ENCODE data around the gene SNRNP200.
"Not testable (repeated sequence)": the region's sequence is repeated elsewhere in the genome, so short reads cannot be mapped to it uniquely, and the experiment has no call there.

The SNRNP200 gene

GRCh38 chr2:96324721-96325040 is 19.3 kb upstream of the SNRNP200 start:
- DNase-seq: no peak

GRCh38 chr2:96323849-96324248 is 18.5 kb upstream of the SNRNP200 start:
- no peak for DNase-seq

GRCh38 chr2:96320728-96321622 is 15.6 kb upstream of the SNRNP200 start:
- DNase-seq: peak; percentile 6

GRCh38 chr2:96320326-96320725 is 15.0 kb upstream of the SNRNP200 start:
- no peak for DNase-seq

GRCh38 chr2:96319396-96319795 is 14.1 kb upstream of the SNRNP200 start:
- no peak for DNase-seq

GRCh38 chr2:96318723-96319122 is 13.4 kb upstream of the SNRNP200 start:
- no peak for DNase-seq

- DNase-seq: no peak
Observed at GRCh38 chr2:96317584-96317997, 12.2 kb upstream of the SNRNP200 start.

GRCh38 chr2:96316999-96317398 is 11.7 kb upstream of the SNRNP200 start:
- no peak for DNase-seq

GRCh38 chr2:96315400-96316071 is 10.2 kb upstream of the SNRNP200 start:
- peak; percentile 3 for DNase-seq

- no peak for DNase-seq
Observed at GRCh38 chr2:96315005-96315399, 9.7 kb upstream of the SNRNP200 start.

GRCh38 chr2:96308248-96308647 is 2.9 kb upstream of the SNRNP200 start:
- DNase-seq: no peak

- DNase-seq: no peak
Observed at GRCh38 chr2:96306370-96306769, 1.0 kb upstream of the SNRNP200 start.

- no peak for DNase-seq
Observed at GRCh38 chr2:96305979-96306308, 598 bp upstream of the SNRNP200 start.

- DNase-seq: no peak
Observed at GRCh38 chr2:96304606-96305005, 740 bp downstream of the SNRNP200 start.

- DNase-seq: no peak
Observed at GRCh38 chr2:96301865-96302264, 3.5 kb downstream of the SNRNP200 start.

GRCh38 chr2:96296925-96297324 is 8.4 kb downstream of the SNRNP200 start:
- no peak for DNase-seq

- DNase-seq: not testable (repeated sequence)
Observed at GRCh38 chr2:96294271-96294670, 11.1 kb downstream of the SNRNP200 start.

- DNase-seq: no peak
Observed at GRCh38 chr2:96291751-96292150, 13.6 kb downstream of the SNRNP200 start.

- no peak for DNase-seq
Observed at GRCh38 chr2:96287273-96287856, 18.0 kb downstream of the SNRNP200 start.

- no peak for DNase-seq
Observed at GRCh38 chr2:96276787-96277499, 28.4 kb downstream of the SNRNP200 start.

- DNase-seq: no peak
Observed at GRCh38 chr2:96274355-96275056, 30.8 kb downstream of the SNRNP200 start.

GRCh38 chr2:96273763-96274162 is 31.6 kb downstream of the SNRNP200 start:
- no peak for DNase-seq

- no peak for DNase-seq
Observed at GRCh38 chr2:96271995-96272394, 33.4 kb downstream of the SNRNP200 start.

Data from CD4-positive, alpha-beta T cell treated with Interferon gamma for 1 hour (primary cell).